CD14-positive monocyte (primary cell): Measurements from ENCODE around the gene ARFGEF3. TPM values are rescaled to one million over a fixed set of nuclear protein-coding genes. Genes with fewer than 3 reads are reported as not detected.

ENCODE experiments used
- DNase-seq, 3 donors: peaks; one replicate each; pipeline ENCODE4 v3.0.0-alpha.2; 2011 to 2022
- H2AFZ ChIP-seq: 2 replicates; pipeline ENCODE4 v1.6.0; 2012; ENCODE audit warnings: mild to moderate bottlenecking, low read depth, low read length, inconsistent platforms; ENCODE audit not compliant: insufficient read depth, poor library complexity, severe bottlenecking
- H3K27ac ChIP-seq, 2 donors: 1 replicate in 1 of 2; 2 replicates in 1 of 2; pipeline ENCODE4 v1.5.1; 2012 to 2013; ENCODE audit warnings: low read length in 2 of 2, control low read depth in 1 of 2, inconsistent platforms in 1 of 2, low read depth in 1 of 2, mild to moderate bottlenecking in 1 of 2
- H3K27me3 ChIP-seq, 2 donors: one replicate each; pipeline versions ENCODE4 v1.6.0 to v1.6.1; 2011 to 2013; ENCODE audit warnings: low read length in 2 of 2; ENCODE audit not compliant: control insufficient read depth in 2 of 2, insufficient read depth in 2 of 2
- H3K36me3 ChIP-seq, 2 donors: replicated peaks in 1 of 2; 1 replicate in 1 of 2; 2 replicates in 1 of 2; pipeline versions ENCODE4 v1.5.1 to v1.6.1; 2012 to 2013; ENCODE audit warnings: low read length in 2 of 2, control low read depth in 1 of 2, inconsistent platforms in 1 of 2, mild to moderate bottlenecking in 1 of 2; ENCODE audit not compliant: insufficient read depth in 2 of 2, control insufficient read depth in 1 of 2
- H3K4me1 ChIP-seq, 2 donors: 1 replicate in 1 of 2; 2 replicates in 1 of 2; pipeline versions ENCODE4 v1.5.1 to v1.6.1; 2012 to 2013; ENCODE audit warnings: low read length in 2 of 2, control low read depth in 1 of 2, inconsistent platforms in 1 of 2, mild to moderate bottlenecking in 1 of 2, moderate library complexity in 1 of 2; ENCODE audit not compliant: insufficient read depth in 2 of 2, control insufficient read depth in 1 of 2
- H3K4me2 ChIP-seq: replicated peaks from 2 replicates; pipeline ENCODE3; 2012; ENCODE audit warnings: low read length, moderate library complexity, mild to moderate bottlenecking; ENCODE audit not compliant: poor library complexity, severe bottlenecking; ENCODE audit errors: extremely low read depth
- H3K4me3 ChIP-seq, 3 experiments: fragments of 200-600 bp in 1 of 3; sonication (generic) in 1 of 3; replicated peaks in 1 of 3; 1 replicate in 2 of 3; 2 replicates in 1 of 3; pipeline ENCODE4 v1.5.1; 2011 to 2013; ENCODE audit warnings: low read length in 3 of 3, mild to moderate bottlenecking in 3 of 3, control low read depth in 2 of 3, low read depth in 2 of 3, inconsistent platforms in 1 of 3, moderate library complexity in 1 of 3
- H3K79me2 ChIP-seq: 2 replicates; pipeline ENCODE4 v1.6.0; 2012; ENCODE audit warnings: mild to moderate bottlenecking, control low read depth, inconsistent platforms, low read length, moderate library complexity; ENCODE audit not compliant: insufficient read depth
- H3K9ac ChIP-seq: 2 replicates; pipeline ENCODE4 v1.6.0; 2017; ENCODE audit warnings: low read length, mild to moderate bottlenecking; ENCODE audit not compliant: insufficient read depth, poor library complexity, severe bottlenecking
- H3K9me3 ChIP-seq, 2 donors: replicated peaks in 1 of 2; 1 replicate in 1 of 2; 2 replicates in 1 of 2; pipeline versions ENCODE4 v1.5.1 to v1.6.1; 2012 to 2013; ENCODE audit warnings: low read length in 2 of 2, control low read depth in 1 of 2; ENCODE audit not compliant: control insufficient read depth in 1 of 2, insufficient read depth in 1 of 2
- H4K20me1 ChIP-seq: 2 replicates; pipeline ENCODE4 v1.6.0; 2012; ENCODE audit warnings: mild to moderate bottlenecking, low read length, control low read depth, moderate library complexity; ENCODE audit not compliant: insufficient read depth
- H3K27ac Mint-ChIP-seq, 7 donors: one replicate each; pipeline ENCODE4 v1.8.0; 2020; ENCODE audit warnings: mild to moderate bottlenecking in 7 of 7, mixed read lengths in 7 of 7, moderate library complexity in 6 of 7, inconsistent platforms in 2 of 7
- H3K27me3 Mint-ChIP-seq, 3 donors: one replicate each; pipeline ENCODE4 v1.8.0; 2021 to 2022; ENCODE audit warnings: low read depth in 3 of 3, mild to moderate bottlenecking in 3 of 3, mixed read lengths in 3 of 3, moderate library complexity in 3 of 3, inconsistent platforms in 1 of 3
- H3K36me3 Mint-ChIP-seq, 2 donors: one replicate each; pipeline ENCODE4 v1.8.0; 2020; ENCODE audit warnings: mixed read lengths in 2 of 2, inconsistent platforms in 1 of 2, mild to moderate bottlenecking in 1 of 2
- H3K4me1 Mint-ChIP-seq: one replicate; pipeline ENCODE4 v1.8.0; 2020; ENCODE audit warnings: mild to moderate bottlenecking, mixed read lengths
- H3K4me3 Mint-ChIP-seq, 2 donors: one replicate each; pipeline ENCODE4 v1.8.0; 2020; ENCODE audit warnings: mild to moderate bottlenecking in 2 of 2, mixed read lengths in 2 of 2, moderate library complexity in 1 of 2
- H3K9me3 Mint-ChIP-seq, 7 donors: one replicate each; pipeline ENCODE4 v1.8.0; 2020 to 2022; ENCODE audit warnings: mixed read lengths in 7 of 7, mild to moderate bottlenecking in 6 of 7, moderate library complexity in 6 of 7, inconsistent platforms in 2 of 7
- WGBS: methylation state at CpG from one replicate; pipeline ENCODE4 v1.1.5; 2013; ENCODE audit warnings: missing lambda C conversion rate; ENCODE audit not compliant: insufficient coverage; 5-methylcytosine and 5-hydroxymethylcytosine counted together
- intact Hi-C, 2 donors: fragments of 100-400 bp; cut with micrococcal nuclease; formaldehyde crosslinking; loops; one replicate each; pipeline versions ENCODE4 v1.15.0 to v1.15.1; 2023
- polyA plus RNA-seq, 3 donors: library from polyadenylated mRNA; depleted of rRNA in 1 of 3; unstranded in 2 of 3; stranded (reverse) in 1 of 3; fragments of 300-500 nt in 2 of 3; fragments of >200 nt in 1 of 3; fragmentation: Illumina TruSeq in 2 of 3; gene quantifications; 1 replicate in 2 of 3; 2 replicates in 1 of 3; pipeline ENCODE4 v1.2.3, GENCODE V29; 2012 to 2021
- TF ChIP-seq, protein P1 (sequence below): fragments of 200-600 bp; IDR thresholded peaks from one replicate; pipeline ENCODE4 v1.8.0; 2022; ENCODE audit warnings: antibody characterized with exemption, mild to moderate bottlenecking

Gene ARFGEF3
- polyA plus RNA-seq, 3 donors, result not detected

DNA sequence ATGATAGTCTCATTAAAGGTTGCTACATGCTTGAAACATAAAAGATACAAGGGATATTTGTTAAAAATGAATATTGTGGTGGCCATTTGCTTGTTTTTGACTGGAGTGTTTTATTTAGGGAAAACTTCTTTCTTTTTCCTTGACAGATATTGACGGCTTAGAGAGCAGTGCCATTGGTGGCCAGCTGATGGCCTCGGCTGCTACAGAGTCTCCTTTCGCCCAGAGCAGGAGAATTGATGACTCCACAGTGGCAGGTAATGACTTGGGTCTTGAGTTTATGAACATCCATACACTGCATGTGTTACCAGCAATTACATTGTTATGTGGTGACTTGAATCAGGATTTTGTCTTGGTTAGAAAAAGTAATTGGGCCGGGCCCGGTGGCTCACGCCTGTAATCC is 124.1 kb downstream of the ARFGEF3 start:
- peaks cover 0 to 6% (median 0%) of the 10 kb centered on the region in 3 donors for H3K27me3 Mint-ChIP-seq
- DNase-seq, result no peak
- Histone ChIP-seq H2AFZ (no peak overlapping the region), H3K4me2 (no peak overlapping the region), H3K9me3 (no peaks in the 10 kb centered on the region), H3K9ac (no peak overlapping the region), H4K20me1 (no peaks in the 10 kb centered on the region), H3K27ac (no peak overlapping the region), H3K4me1 (no peaks in the 10 kb centered on the region), H3K36me3 (no peaks in the 10 kb centered on the region), H3K4me3 (no peak overlapping the region), H3K79me2 (no peaks in the 10 kb centered on the region), H3K27me3 (no peaks in the 10 kb centered on the region)
- H3K4me3 Mint-ChIP-seq, result no peak overlapping the region
- H3K36me3 Mint-ChIP-seq, result no peaks in the 10 kb centered on the region
- no peaks in the 10 kb centered on the region for H3K9me3 Mint-ChIP-seq
- intact Hi-C loops, result loop anchor here in 1 of 2 donors (5.0 kb wide), 1 partner anchor 168 kb away; no protein-coding TSS in a partner anchor
- H3K27ac Mint-ChIP-seq, result no peak overlapping the region
- no peaks in the 10 kb centered on the region for H3K4me1 Mint-ChIP-seq
- WGBS, result 93% methylated on average over 4 of the region's 6 CpGs
- TF ChIP-seq, protein P1, sequence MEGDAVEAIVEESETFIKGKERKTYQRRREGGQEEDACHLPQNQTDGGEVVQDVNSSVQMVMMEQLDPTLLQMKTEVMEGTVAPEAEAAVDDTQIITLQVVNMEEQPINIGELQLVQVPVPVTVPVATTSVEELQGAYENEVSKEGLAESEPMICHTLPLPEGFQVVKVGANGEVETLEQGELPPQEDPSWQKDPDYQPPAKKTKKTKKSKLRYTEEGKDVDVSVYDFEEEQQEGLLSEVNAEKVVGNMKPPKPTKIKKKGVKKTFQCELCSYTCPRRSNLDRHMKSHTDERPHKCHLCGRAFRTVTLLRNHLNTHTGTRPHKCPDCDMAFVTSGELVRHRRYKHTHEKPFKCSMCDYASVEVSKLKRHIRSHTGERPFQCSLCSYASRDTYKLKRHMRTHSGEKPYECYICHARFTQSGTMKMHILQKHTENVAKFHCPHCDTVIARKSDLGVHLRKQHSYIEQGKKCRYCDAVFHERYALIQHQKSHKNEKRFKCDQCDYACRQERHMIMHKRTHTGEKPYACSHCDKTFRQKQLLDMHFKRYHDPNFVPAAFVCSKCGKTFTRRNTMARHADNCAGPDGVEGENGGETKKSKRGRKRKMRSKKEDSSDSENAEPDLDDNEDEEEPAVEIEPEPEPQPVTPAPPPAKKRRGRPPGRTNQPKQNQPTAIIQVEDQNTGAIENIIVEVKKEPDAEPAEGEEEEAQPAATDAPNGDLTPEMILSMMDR, result no peak

DNA sequence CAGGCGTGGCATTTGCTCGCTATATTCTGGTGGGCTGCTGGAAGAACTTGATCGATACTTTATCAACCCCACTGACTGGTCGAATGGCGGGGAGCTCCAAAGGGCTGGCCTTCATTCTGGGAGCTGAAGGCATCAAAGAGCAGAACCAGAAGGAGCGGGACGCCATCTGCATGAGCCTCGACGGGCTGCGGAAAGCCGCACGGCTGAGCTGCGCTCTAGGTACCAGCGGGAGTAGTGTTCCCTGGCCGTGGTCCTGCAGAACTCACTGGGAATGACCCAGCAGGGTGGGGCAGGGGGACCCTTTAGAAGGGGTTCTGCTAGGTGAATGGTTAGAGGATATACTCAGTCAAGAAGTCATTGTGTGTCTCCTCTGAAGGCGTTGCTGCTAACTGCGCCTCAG is 125.0 kb downstream of the ARFGEF3 start:
- H3K4me3 Mint-ChIP-seq, result no peak overlapping the region
- H3K9ac ChIP-seq, result no peak overlapping the region
- no peaks in the 10 kb centered on the region for H3K27me3 ChIP-seq
- H3K27ac Mint-ChIP-seq, result no peak overlapping the region
- H3K4me1 ChIP-seq, result no peaks in the 10 kb centered on the region
- H3K4me3 ChIP-seq, result no peak overlapping the region
- TF ChIP-seq, protein P1, result no peak
- H3K4me2 ChIP-seq, result no peak overlapping the region
- H3K36me3 ChIP-seq, result no peaks in the 10 kb centered on the region
- H3K9me3 Mint-ChIP-seq, result no peaks in the 10 kb centered on the region
- WGBS, result 97% methylated on average over 14 of the region's 17 CpGs
- no peak overlapping the region for H3K27ac ChIP-seq
- H3K4me1 Mint-ChIP-seq, result no peaks in the 10 kb centered on the region
- H2AFZ ChIP-seq, result no peak overlapping the region
- no peaks in the 10 kb centered on the region for H4K20me1 ChIP-seq
- DNase-seq, result no peak
- H3K27me3 Mint-ChIP-seq, result peaks cover 0 to 6% (median 0%) of the 10 kb centered on the region in 3 donors
- no peaks in the 10 kb centered on the region for H3K9me3 ChIP-seq
- H3K79me2 ChIP-seq, result no peaks in the 10 kb centered on the region
- H3K36me3 Mint-ChIP-seq, result no peaks in the 10 kb centered on the region
- intact Hi-C loops, result loop anchor here in 1 of 2 donors (5.0 kb wide), 1 partner anchor 169 kb away; no protein-coding TSS in a partner anchor
